DOHH2 (cell line): Measurements from ENCODE around the gene NDUFS7.

Source experiments
- H3F3A ChIP-seq: fragments of 200-600 bp; sonication (generic), shearing (Covaris generic); 2 replicates; pipeline ENCODE4 v1.6.0; 2016; ENCODE audit warnings: antibody characterized with exemption, mild to moderate bottlenecking; ENCODE audit not compliant: control insufficient read depth, insufficient read depth
- H3K27ac ChIP-seq: fragments of 200-600 bp; sonication (generic); 2 replicates; pipeline ENCODE4 v1.5.1; 2014; ENCODE audit warnings: low read depth, mild to moderate bottlenecking, low read length, moderate library complexity
- H3K27me3 ChIP-seq: fragments of 200-600 bp; sonication (generic); 2 replicates; pipeline ENCODE4 v1.6.1; 2014; ENCODE audit warnings: mild to moderate bottlenecking, low read length, mixed read lengths; ENCODE audit not compliant: control insufficient read depth
- H3K36me3 ChIP-seq: fragments of 200-600 bp; sonication (generic); 2 replicates; pipeline ENCODE4 v1.6.1; 2014; ENCODE audit warnings: mild to moderate bottlenecking, low read length, moderate library complexity, mixed read lengths; ENCODE audit not compliant: control insufficient read depth
- H3K4me1 ChIP-seq: fragments of 200-600 bp; sonication (generic); 2 replicates; pipeline ENCODE4 v1.6.1; 2014; ENCODE audit warnings: mild to moderate bottlenecking, low read length, mixed read lengths; ENCODE audit not compliant: control insufficient read depth
- H3K4me2 ChIP-seq: fragments of 200-600 bp; sonication (generic); 2 replicates; pipeline ENCODE4 v1.6.0; 2014; ENCODE audit warnings: mild to moderate bottlenecking, low read length, moderate library complexity
- H3K4me3 ChIP-seq: fragments of 200-600 bp; sonication (generic); 2 replicates; pipeline ENCODE4 v1.5.1; 2014; ENCODE audit warnings: mild to moderate bottlenecking, low read length, mixed read lengths
- H3K79me2 ChIP-seq: fragments of 200-600 bp; sonication (generic); 2 replicates; pipeline ENCODE4 v1.6.1; 2014; ENCODE audit warnings: mild to moderate bottlenecking, low read length, mixed read lengths; ENCODE audit not compliant: control insufficient read depth
- H3K9me2 ChIP-seq: fragments of 200-600 bp; sonication (generic); replicated peaks from 2 replicates; pipeline ENCODE4 v1.6.1; 2014; ENCODE audit warnings: mild to moderate bottlenecking, low read length, mixed read lengths; ENCODE audit not compliant: control insufficient read depth
- H3K9me3 ChIP-seq: fragments of 200-600 bp; sonication (generic); 2 replicates; pipeline ENCODE4 v1.6.1; 2014; ENCODE audit warnings: antibody characterized with exemption, low read length, mixed read lengths; ENCODE audit not compliant: control insufficient read depth, insufficient read depth
- H4K20me1 ChIP-seq: fragments of 200-600 bp; sonication (generic); 2 replicates; pipeline ENCODE4 v1.6.0; 2014; ENCODE audit warnings: low read depth, mild to moderate bottlenecking, antibody characterized with exemption, low read length, moderate library complexity; ENCODE audit not compliant: control insufficient read depth, insufficient read depth
- CTCF ChIP-seq: fragments of 200-600 bp; sonication (generic); IDR thresholded peaks from one replicate; pipeline ENCODE4 v1.5.1; 2014; ENCODE audit warnings: antibody characterized with exemption, mild to moderate bottlenecking, low read depth, low read length; ENCODE audit not compliant: poor library complexity, severe bottlenecking
- EZH2phosphoT487 ChIP-seq: fragments of 200-600 bp; sonication (generic); IDR thresholded peaks from 2 replicates; pipeline ENCODE4 v1.6.1; 2017; ENCODE audit warnings: borderline replicate concordance, mild to moderate bottlenecking, antibody characterized with exemption, low read length, moderate library complexity, mixed read lengths

Gene NDUFS7

GRCh38 chr19:1409204-1410005 is 25.7 kb downstream of the NDUFS7 start:
- H3K9me2 ChIP-seq, result no peaks in the 10 kb centered on the region
- H3K4me1 ChIP-seq, result peaks cover 32% of the 10 kb centered on the region
- H3K27me3 ChIP-seq, result no peaks in the 10 kb centered on the region
- no peak for TF ChIP-seq CTCF
- H3K9me3 ChIP-seq, result no peaks in the 10 kb centered on the region
- peaks cover 7% of the 10 kb centered on the region for H3F3A ChIP-seq
- H3K4me3 ChIP-seq, result peak overlapping the region; percentile 86
- H3K4me2 ChIP-seq, result peak overlapping the region; percentile 100
- peak overlapping the region; percentile 78; the same call in 1 of the 2 replicates for H3K27ac ChIP-seq
- peaks cover 69% of the 10 kb centered on the region for H3K79me2 ChIP-seq
- peaks cover 53% of the 10 kb centered on the region for H4K20me1 ChIP-seq
- H3K36me3 ChIP-seq, result peaks cover 66% of the 10 kb centered on the region

DNA sequence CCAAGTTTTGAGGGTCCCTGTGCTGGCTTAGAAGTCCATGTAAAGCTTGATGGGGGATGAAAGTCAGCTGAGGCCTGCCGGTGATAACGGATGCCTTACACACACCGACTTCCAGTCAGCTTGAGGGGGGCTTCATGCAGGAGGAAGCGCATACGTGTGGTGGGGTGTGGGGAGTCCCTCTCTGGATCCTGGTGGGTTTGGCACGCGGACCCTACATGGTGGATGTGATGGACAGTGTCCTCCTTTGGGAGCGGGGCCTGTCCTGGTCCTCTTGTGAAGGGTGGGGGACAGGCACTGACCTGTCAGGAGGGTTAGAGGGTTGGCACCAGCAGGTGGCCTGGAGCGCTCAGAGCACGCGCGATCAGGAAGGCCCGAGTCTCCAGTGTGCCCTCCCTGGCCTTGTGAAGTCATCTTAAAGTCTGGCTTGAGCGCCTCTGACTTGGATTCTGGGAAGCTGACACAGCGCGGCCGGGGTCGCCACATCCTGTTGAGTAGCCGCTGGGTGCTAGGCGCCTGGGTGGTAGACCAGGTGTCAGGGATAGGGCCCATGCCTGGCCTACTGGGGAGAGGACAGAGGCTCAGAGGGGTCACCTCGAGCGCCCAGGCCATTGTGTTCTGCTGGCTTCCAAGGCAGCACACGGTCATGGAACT is 26.6 kb downstream of the NDUFS7 start:
- TF ChIP-seq EZH2phosphoT487 (no peak), CTCF (no peak)
- no peaks in the 10 kb centered on the region for H3K9me3 ChIP-seq
- H3K36me3 ChIP-seq, result peaks cover 71% of the 10 kb centered on the region
- no peaks in the 10 kb centered on the region for H3K9me2 ChIP-seq
- peaks cover 5% of the 10 kb centered on the region for H3F3A ChIP-seq
- peaks cover 32% of the 10 kb centered on the region for H3K4me1 ChIP-seq
- H3K4me2 ChIP-seq, result peak overlapping the region; percentile 100
- H3K27me3 ChIP-seq, result no peaks in the 10 kb centered on the region
- H3K79me2 ChIP-seq, result peaks cover 78% of the 10 kb centered on the region
- peaks cover 56% of the 10 kb centered on the region for H4K20me1 ChIP-seq
- no peak overlapping the region for H3K27ac ChIP-seq
- H3K4me3 ChIP-seq, result no peak overlapping the region; the same call in 1 of the 2 replicates

- TF ChIP-seq CTCF (no peak), EZH2phosphoT487 (no peak)
- Histone ChIP-seq H3F3A (peaks cover 5% of the 10 kb centered on the region), H3K9me3 (no peaks in the 10 kb centered on the region), H3K27ac (no peak overlapping the region), H4K20me1 (peaks cover 62% of the 10 kb centered on the region), H3K4me3 (no peak overlapping the region), H3K4me2 (peak overlapping the region; percentile 100), H3K27me3 (no peaks in the 10 kb centered on the region), H3K4me1 (peaks cover 31% of the 10 kb centered on the region), H3K36me3 (peaks cover 77% of the 10 kb centered on the region), H3K9me2 (no peaks in the 10 kb centered on the region), H3K79me2 (peaks cover 83% of the 10 kb centered on the region)
Observed at GRCh38 chr19:1410789-1411188, 27.1 kb downstream of the NDUFS7 start.
